ENCODE results near the gene PEPD.

The PEPD gene

DNA sequence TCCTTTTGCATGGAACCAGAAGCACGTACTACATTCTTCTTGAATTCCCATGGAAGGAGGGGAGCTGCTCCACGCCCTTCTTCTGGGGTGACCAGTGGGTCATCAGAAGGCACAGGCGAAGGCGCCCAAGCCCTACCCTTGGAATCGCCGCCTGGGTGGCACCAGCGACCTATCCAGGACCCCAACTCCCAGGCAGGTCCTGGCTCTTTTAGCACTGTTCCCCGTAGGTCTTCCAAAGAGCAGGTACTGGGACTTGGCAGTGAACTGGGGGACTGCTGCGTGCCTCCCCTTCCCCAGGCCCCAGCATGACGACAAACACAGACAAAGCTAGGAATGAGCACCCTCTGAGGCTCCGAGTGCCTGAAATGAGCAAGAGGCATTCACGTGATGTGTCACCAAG lies 103.1 kb downstream of the PEPD start:
- no peaks in the 10 kb centered on the region for H3K9me3 ChIP-seq (ENCODE audit: low read length)
- no peaks in the 10 kb centered on the region for H3K36me3 ChIP-seq (ENCODE audit: insufficient read depth, low read length)
- H3K27me3 ChIP-seq (ENCODE audit: control insufficient read depth in 1 of 2, insufficient read depth in 2 of 2, low read length in 2 of 2) = no peaks in the 10 kb centered on the region

DNA sequence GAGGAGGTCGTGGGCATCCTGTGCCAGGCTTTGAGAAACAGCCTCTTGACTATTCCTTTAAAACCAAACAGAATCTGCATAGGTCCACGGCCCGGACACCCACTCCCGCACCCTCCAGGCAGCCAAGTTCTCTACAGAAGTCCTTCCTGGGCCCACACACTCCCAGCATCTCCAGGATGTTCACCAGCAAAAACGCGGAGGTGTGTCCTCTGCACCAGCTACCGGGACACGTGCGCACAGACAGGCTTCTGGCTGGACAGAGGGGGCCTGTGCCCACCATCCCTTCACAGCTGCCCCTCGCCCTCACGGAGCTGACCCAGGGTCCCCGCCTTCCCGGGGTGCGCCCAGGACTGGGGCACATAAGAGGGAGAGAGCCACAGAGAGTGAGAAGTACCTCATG lies 103.8 kb downstream of the PEPD start:
- no peaks in the 10 kb centered on the region for H3K27me3 ChIP-seq (ENCODE audit: control insufficient read depth in 1 of 2, insufficient read depth in 2 of 2, low read length in 2 of 2)
- no peaks in the 10 kb centered on the region for H3K9me3 ChIP-seq (ENCODE audit: low read length)
- H3K27ac ChIP-seq (ENCODE audit: low read depth, low read length) = no peak overlapping the region
- no peaks in the 10 kb centered on the region for H3K36me3 ChIP-seq (ENCODE audit: insufficient read depth, low read length)
- peaks cover 13% of the 10 kb centered on the region for H3K4me1 ChIP-seq (ENCODE audit: insufficient read depth, low read length)
- no peak overlapping the region for H3K4me3 ChIP-seq (ENCODE audit: low read depth in 1 of 2, low read length in 2 of 2)
- no peak overlapping the region for H3K9ac ChIP-seq (ENCODE audit: low read length)

More for the DNA sequence above, 103.1 kb downstream of the PEPD start:
- Histone ChIP-seq H3K27ac (ENCODE audit: low read depth, low read length) (no peak overlapping the region), H3K4me1 (ENCODE audit: insufficient read depth, low read length) (peaks cover 13% of the 10 kb centered on the region), H3K4me3 (ENCODE audit: low read depth in 1 of 2, low read length in 2 of 2) (no peak overlapping the region), H3K9ac (ENCODE audit: low read length) (no peak overlapping the region)

DNA sequence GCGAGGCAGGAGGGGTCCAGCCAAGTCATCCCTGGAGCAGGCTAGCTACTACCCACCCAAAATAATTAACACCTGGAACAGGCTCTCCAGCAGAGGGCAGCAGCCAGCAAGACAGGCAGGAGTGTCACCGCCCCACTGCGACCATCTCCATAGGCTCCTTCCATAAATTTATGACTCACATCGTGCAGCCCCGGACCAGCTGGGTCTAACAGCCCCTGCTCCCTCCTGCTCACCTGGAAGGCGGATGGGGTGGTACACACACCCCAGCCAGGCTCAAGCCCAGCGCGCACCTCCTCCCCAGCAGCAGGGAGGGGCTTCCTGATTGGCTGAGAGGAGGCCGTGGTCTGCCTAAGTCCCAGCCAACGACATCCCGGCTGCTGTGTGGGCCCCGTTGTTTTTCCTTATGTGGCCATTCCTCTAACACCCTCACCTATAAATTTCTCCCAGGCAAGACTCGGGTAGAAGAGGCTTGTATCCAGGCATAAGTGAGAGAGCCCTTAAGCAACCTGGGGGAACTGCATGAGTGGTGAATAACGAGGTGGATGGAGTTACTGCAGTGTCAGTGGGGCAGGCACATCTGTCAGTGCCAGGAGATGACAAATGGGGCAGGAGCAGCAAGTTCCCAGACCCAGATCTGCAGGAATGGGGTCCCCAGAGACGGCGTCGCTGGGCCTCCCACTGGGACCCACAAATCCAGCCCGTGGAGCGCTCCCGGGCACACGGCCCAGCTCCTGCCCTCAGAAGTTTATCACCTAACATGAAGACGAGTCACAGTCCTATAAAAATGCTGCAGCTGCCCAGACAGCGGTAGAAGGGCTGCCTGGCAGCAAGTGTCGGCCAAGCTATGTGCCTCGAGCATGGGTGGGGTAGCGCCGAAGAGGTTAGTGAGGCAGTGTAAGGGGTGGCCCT lies 105.0 kb downstream of the PEPD start:
- H3K9ac ChIP-seq (ENCODE audit: low read length) = no peak overlapping the region
- H3K4me1 ChIP-seq (ENCODE audit: insufficient read depth, low read length) = peaks cover 13% of the 10 kb centered on the region
- H3K27me3 ChIP-seq (ENCODE audit: control insufficient read depth in 1 of 2, insufficient read depth in 2 of 2, low read length in 2 of 2) = no peaks in the 10 kb centered on the region
- no peak overlapping the region for H3K27ac ChIP-seq (ENCODE audit: low read depth, low read length)
- H3K9me3 ChIP-seq (ENCODE audit: low read length) = no peaks in the 10 kb centered on the region
- H3K4me3 ChIP-seq (ENCODE audit: low read depth in 1 of 2, low read length in 2 of 2) = peak overlapping the region in 1 of 2 donors; percentile 37
- H3K36me3 ChIP-seq (ENCODE audit: insufficient read depth, low read length) = no peaks in the 10 kb centered on the region

DNA sequence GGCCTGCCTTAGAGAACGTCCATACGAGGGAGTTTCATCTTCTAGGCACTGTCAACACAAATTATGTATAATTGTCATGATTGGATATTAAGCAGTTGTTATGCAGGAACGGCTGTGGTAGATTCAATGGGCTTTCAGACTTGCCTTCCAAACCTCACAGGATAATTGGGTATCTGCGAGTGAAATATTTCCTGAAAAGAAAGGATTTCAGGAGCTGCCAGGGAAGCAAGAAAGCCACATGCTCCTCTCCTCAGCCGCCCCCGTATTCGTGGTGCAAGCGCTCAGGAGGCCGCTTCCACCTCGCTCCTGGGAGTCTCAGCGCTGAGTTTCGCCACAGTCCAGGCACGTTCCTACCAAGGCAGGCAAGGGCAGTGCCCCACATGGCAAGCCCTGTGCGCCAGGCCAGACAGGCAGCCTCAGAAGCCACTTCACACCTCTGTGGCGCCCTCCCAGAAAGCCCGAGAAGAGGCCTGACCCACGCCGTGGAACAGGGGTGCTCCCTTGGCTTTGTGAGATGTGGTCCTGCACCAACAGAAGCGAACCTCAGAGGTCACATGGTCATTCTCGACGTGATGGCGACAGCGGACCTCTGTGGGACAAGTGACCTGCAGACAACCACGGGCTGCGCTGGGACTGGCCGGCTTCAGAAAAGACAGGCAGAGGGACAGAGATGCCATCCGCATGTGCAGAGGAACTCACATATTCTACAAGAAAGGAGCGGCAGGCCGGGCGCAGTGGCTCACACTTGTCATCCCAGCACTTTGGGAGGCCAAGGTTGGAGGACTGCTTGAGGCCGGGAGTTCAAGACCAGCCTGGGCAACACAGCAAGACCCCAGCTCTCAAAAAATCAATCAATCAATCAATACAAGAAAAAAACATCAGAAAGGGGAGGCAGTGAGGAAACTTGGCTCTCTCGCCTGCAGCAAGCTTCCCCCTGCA lies 106.7 kb downstream of the PEPD start:
- Histone ChIP-seq H3K9ac (ENCODE audit: low read length) (no peak overlapping the region), H3K27me3 (ENCODE audit: control insufficient read depth in 1 of 2, insufficient read depth in 2 of 2, low read length in 2 of 2) (no peaks in the 10 kb centered on the region), H3K36me3 (ENCODE audit: insufficient read depth, low read length) (no peaks in the 10 kb centered on the region), H3K4me3 (ENCODE audit: low read depth in 1 of 2, low read length in 2 of 2) (no peak overlapping the region), H3K4me1 (ENCODE audit: insufficient read depth, low read length) (peaks cover 13% of the 10 kb centered on the region), H3K9me3 (ENCODE audit: low read length) (no peaks in the 10 kb centered on the region), H3K27ac (ENCODE audit: low read depth, low read length) (no peak overlapping the region)

DNA sequence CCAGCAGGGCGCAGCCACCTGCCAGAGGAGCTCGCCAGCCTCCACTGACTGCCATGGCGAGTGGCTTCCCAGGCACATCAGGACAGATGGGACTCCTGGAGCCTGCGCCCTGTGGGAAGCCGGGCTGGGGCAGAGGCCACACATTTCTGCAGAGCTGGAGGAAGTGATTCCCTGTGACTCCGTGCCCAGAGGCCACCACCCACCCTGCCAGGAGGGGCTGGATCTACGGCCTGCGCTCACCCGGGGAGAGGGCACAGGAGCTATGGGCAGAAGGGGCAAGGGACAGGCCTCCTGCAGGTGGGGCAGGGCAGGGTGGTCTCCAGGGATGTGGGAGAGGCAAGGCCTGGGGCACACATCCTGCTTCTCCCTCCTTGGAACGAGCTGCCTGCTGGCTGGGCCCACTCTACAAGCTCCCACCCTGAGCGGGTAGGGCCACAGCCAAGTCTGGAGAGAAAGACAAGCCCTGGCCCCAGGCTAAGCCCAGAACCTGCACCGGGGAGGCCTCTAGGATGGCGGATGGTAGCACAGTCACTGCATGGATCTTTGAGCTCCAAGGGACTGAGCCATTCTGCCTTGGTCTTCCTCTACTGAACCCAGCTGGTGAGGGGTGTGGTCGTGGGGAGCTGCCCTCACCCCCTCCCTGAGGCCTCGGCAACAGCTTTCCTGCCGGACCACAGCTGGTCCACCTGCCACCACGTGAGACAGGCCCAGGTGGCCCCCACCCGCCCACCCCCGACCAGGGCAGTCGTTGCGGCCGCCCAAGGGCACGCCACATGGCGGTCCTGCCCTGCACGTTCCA lies 107.5 kb downstream of the PEPD start:
- H3K9me3 ChIP-seq (ENCODE audit: low read length) = no peaks in the 10 kb centered on the region
- no peak overlapping the region for H3K9ac ChIP-seq (ENCODE audit: low read length)
- no peak overlapping the region for H3K27ac ChIP-seq (ENCODE audit: low read depth, low read length)
- no peaks in the 10 kb centered on the region for H3K36me3 ChIP-seq (ENCODE audit: insufficient read depth, low read length)
- no peaks in the 10 kb centered on the region for H3K27me3 ChIP-seq (ENCODE audit: control insufficient read depth in 1 of 2, insufficient read depth in 2 of 2, low read length in 2 of 2)
- no peak overlapping the region for H3K4me3 ChIP-seq (ENCODE audit: low read depth in 1 of 2, low read length in 2 of 2)
- peaks cover 13% of the 10 kb centered on the region for H3K4me1 ChIP-seq (ENCODE audit: insufficient read depth, low read length)

DNA sequence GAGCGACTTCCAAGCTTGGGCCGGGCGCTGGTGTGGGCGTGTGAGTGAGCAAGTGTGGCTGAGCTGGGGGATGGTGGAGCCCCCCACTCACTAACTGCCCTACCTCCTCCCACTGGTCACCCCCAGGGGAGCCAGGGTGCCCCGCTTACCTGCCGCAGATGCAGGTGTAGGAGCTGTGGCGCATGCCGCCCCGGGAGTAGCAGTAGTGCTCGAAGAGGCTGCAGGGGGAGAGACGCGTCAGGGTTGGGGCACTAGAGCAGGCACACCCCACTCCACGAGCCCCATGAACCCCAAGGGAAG lies 108.2 kb downstream of the PEPD start:
- Histone ChIP-seq H3K27me3 (ENCODE audit: control insufficient read depth in 1 of 2, insufficient read depth in 2 of 2, low read length in 2 of 2) (no peaks in the 10 kb centered on the region), H3K27ac (ENCODE audit: low read depth, low read length) (no peak overlapping the region), H3K4me3 (ENCODE audit: low read depth in 1 of 2, low read length in 2 of 2) (no peak overlapping the region), H3K9ac (ENCODE audit: low read length) (no peak overlapping the region), H3K9me3 (ENCODE audit: low read length) (no peaks in the 10 kb centered on the region), H3K36me3 (ENCODE audit: insufficient read depth, low read length) (no peaks in the 10 kb centered on the region), H3K4me1 (ENCODE audit: insufficient read depth, low read length) (peaks cover 13% of the 10 kb centered on the region)

DNA sequence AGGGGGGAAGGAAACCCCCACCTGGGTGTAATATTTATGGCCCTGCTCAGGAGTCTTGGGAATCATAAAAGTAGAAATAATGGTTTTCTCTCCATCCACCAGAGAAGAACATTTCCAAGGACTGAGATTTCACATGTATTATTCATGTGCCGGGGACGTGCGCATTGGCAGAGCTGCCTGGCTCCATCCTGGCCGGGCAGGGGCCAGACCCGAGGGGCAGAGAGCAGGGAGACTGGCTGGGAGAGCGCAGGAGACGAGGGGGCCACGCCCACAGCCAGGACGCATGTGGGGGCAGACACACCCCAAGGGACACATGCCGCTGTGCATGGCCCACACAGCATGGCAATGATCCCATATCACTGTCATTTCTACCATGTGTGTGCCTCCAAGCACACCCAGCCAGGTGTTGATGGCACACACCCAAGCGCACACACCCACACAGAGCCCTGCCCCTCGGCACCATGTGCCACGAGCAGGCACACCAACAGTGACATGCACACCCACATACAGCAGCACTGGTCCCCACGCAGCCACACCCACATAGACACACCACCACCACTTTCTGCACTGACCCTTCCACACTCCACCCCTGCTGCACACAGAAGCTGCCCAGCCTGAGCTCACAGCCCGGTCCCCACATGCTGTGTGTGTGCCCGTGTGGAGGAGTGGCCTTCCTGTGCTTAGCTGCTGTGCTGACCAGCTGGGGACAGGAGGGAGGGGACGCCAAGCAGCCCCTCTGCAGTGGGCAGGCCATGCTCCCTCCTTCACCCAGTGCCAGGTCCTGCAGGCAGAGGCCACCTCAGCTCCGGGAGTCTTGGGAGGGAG lies 108.8 kb downstream of the PEPD start:
- Histone ChIP-seq H3K9ac (ENCODE audit: low read length) (no peak overlapping the region), H3K4me1 (ENCODE audit: insufficient read depth, low read length) (peaks cover 13% of the 10 kb centered on the region), H3K4me3 (ENCODE audit: low read depth in 1 of 2, low read length in 2 of 2) (no peak overlapping the region), H3K27ac (ENCODE audit: low read depth, low read length) (no peak overlapping the region), H3K9me3 (ENCODE audit: low read length) (no peaks in the 10 kb centered on the region), H3K36me3 (ENCODE audit: insufficient read depth, low read length) (no peaks in the 10 kb centered on the region), H3K27me3 (ENCODE audit: control insufficient read depth in 1 of 2, insufficient read depth in 2 of 2, low read length in 2 of 2) (no peaks in the 10 kb centered on the region)

DNA sequence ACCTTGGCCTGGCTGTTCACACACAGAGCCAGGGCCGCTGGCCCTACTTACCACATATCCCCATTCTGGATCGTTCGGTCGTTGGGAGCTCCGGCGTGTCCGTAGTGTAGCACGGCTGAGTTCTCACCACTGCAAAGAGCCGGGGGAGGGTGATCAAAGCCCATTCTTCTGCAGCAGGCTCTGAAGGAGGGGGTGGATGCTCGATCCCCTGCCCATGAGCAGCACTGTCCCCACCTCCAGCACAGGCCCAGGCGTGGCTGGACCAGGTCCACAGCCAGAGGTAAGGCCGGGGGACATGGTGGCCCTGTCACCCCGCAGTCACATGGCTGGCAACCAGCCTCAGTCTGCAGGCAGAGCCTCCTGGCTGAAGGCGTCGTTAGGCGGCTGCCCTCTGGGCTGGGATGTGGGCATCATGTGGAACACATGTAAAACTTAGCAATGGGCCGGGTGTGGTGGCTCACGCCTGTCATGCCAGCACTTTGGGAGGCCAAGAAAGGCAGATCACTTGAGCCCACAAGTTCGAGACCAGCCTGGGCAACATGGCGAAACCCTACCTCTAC lies 109.9 kb downstream of the PEPD start:
- Histone ChIP-seq H3K9me3 (ENCODE audit: low read length) (no peaks in the 10 kb centered on the region), H3K27ac (ENCODE audit: low read depth, low read length) (no peak overlapping the region), H3K4me1 (ENCODE audit: insufficient read depth, low read length) (peaks cover 4% of the 10 kb centered on the region), H3K4me3 (ENCODE audit: low read depth in 1 of 2, low read length in 2 of 2) (no peak overlapping the region), H3K9ac (ENCODE audit: low read length) (no peak overlapping the region), H3K27me3 (ENCODE audit: control insufficient read depth in 1 of 2, insufficient read depth in 2 of 2, low read length in 2 of 2) (no peaks in the 10 kb centered on the region), H3K36me3 (ENCODE audit: insufficient read depth, low read length) (no peaks in the 10 kb centered on the region)

DNA sequence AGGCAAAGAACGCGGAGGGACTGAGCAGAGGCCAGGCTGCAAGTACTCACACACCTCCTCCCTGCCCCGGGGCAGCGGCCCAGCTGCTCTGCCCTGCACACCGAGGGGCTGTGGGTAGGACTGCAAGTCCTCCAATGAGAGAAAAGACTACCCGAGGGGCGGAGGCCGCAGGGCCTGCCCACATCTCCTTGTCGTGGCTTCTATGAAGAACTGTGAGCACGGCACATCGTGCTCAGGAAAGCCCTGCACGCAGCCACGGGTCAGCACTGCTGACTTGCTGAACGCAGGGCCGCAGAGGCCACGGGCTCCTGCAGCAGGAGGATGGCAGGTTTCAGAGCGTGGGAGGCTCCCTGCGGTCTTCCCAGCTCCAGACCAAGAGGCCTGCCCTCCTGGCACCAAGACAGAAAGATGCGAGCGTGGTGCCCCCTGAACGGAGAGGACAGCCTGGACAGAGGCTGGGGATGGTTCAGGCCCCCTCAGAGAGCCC lies 110.6 kb downstream of the PEPD start:
- Histone ChIP-seq H3K9me3 (ENCODE audit: low read length) (no peaks in the 10 kb centered on the region), H3K4me3 (ENCODE audit: low read depth in 1 of 2, low read length in 2 of 2) (no peak overlapping the region), H3K4me1 (ENCODE audit: insufficient read depth, low read length) (no peaks in the 10 kb centered on the region), H3K27ac (ENCODE audit: low read depth, low read length) (no peak overlapping the region), H3K36me3 (ENCODE audit: insufficient read depth, low read length) (no peaks in the 10 kb centered on the region), H3K27me3 (ENCODE audit: control insufficient read depth in 1 of 2, insufficient read depth in 2 of 2, low read length in 2 of 2) (no peaks in the 10 kb centered on the region), H3K9ac (ENCODE audit: low read length) (no peak overlapping the region)

DNA sequence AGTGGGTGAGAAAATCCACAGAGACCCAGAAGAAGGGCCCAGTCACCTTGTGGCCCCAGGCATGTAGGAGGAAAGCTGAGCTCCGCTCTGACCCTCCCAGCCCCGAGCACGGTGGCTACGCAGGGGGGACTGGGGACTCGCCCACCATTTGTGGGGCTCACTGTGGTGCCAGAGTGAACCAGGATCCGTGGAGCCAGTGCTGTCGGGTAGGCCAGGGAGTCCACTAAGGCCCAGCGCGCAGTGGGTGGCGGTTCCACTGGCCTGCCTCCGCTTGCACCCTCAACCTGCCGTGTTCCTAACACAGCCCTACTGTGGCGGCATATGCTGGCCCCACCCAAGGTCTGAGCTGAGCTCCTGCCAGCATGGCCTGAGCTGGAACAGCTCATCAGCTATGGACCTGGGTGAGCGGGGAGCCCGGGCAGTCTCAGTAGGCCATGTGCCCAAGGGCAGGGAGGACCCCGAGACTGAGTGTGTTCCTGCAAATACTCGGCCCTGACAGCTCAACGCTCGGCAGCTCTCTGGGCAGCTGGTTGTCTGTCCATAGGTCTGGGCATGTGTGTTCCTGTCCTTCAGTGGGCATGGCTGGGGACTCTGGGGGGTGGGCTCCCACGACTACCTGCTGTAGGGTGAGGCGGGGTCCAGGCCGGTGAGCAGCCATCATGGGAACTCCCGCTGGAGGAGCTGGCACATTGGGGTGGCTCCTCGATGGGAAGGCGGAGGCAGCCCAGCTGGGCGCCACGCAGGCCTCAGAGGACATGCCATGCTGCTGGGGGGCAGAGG lies 111.5 kb downstream of the PEPD start:
- Histone ChIP-seq H3K27me3 (ENCODE audit: control insufficient read depth in 1 of 2, insufficient read depth in 2 of 2, low read length in 2 of 2) (no peaks in the 10 kb centered on the region), H3K4me3 (ENCODE audit: low read depth in 1 of 2, low read length in 2 of 2) (no peak overlapping the region), H3K36me3 (ENCODE audit: insufficient read depth, low read length) (no peaks in the 10 kb centered on the region), H3K9ac (ENCODE audit: low read length) (no peak overlapping the region), H3K4me1 (ENCODE audit: insufficient read depth, low read length) (peaks cover 5% of the 10 kb centered on the region), H3K27ac (ENCODE audit: low read depth, low read length) (no peak overlapping the region), H3K9me3 (ENCODE audit: low read length) (no peaks in the 10 kb centered on the region)

Data from muscle layer of colon (tissue), 2 donors.